Natural killer cell (primary cell): ENCODE data around the gene GLE1. TPM values are rescaled to one million over a fixed set of nuclear protein-coding genes. Genes with fewer than 3 reads are reported as not detected.

ENCODE experiments used
- ATAC-seq, 3 donors: fragments of 150-1000 bp in 2 of 3; fragments of 200-7000 bp in 1 of 3; cut with Tn5 transposase; 1 replicate in 1 of 3; 2 replicates in 2 of 3; pipeline ENCODE4 v1.10.0; 2021; ENCODE audit warnings: mild to moderate bottlenecking in 2 of 3, moderate library complexity in 2 of 3
- DNase-seq, 2 donors: peaks; one replicate each; pipeline versions ENCODE4 v3.0.0 to v3.0.0-alpha.2; 2013 to 2021; ENCODE audit warnings: mixed read lengths in 1 of 2
- H3K27ac ChIP-seq: one replicate; pipeline ENCODE4 v1.5.1; 2013; ENCODE audit warnings: mild to moderate bottlenecking, low read length
- H3K27me3 ChIP-seq: one replicate; pipeline ENCODE4 v1.6.1; 2013; ENCODE audit warnings: low read length; ENCODE audit not compliant: control insufficient read depth, insufficient read depth
- H3K36me3 ChIP-seq: one replicate; pipeline ENCODE4 v1.6.1; 2013; ENCODE audit warnings: low read length; ENCODE audit not compliant: control insufficient read depth, insufficient read depth
- H3K4me1 ChIP-seq: one replicate; pipeline ENCODE4 v1.6.1; 2013; ENCODE audit warnings: low read length; ENCODE audit not compliant: control insufficient read depth, insufficient read depth
- H3K4me3 ChIP-seq: one replicate; pipeline ENCODE4 v1.5.1; 2013; ENCODE audit warnings: low read length
- H3K9me3 ChIP-seq: one replicate; pipeline ENCODE4 v1.6.1; 2013; ENCODE audit warnings: low read length; ENCODE audit not compliant: control insufficient read depth, insufficient read depth
- H3K27ac Mint-ChIP-seq, 2 donors: one replicate each; pipeline ENCODE4 v1.8.0; 2022; ENCODE audit warnings: mild to moderate bottlenecking in 2 of 2, mixed read lengths in 2 of 2, moderate library complexity in 1 of 2
- H3K27me3 Mint-ChIP-seq, 2 donors: one replicate each; pipeline ENCODE4 v1.8.0; 2022; ENCODE audit warnings: low read depth in 2 of 2, mixed read lengths in 2 of 2
- H3K36me3 Mint-ChIP-seq: one replicate; pipeline ENCODE4 v1.8.0; 2022; ENCODE audit warnings: mixed read lengths
- H3K4me1 Mint-ChIP-seq, 2 donors: one replicate each; pipeline ENCODE4 v1.8.0; 2022; ENCODE audit warnings: mixed read lengths in 2 of 2
- H3K4me3 Mint-ChIP-seq: one replicate; pipeline ENCODE4 v1.8.0; 2022; ENCODE audit warnings: mild to moderate bottlenecking, moderate library complexity, mixed read lengths
- H3K9me3 Mint-ChIP-seq, 2 donors: one replicate each; pipeline ENCODE4 v1.8.0; 2022; ENCODE audit warnings: mixed read lengths in 2 of 2
- CTCF ChIP-seq: fragments of 200-600 bp; IDR thresholded peaks from one replicate; pipeline ENCODE4 v1.8.0; 2022; ENCODE audit warnings: antibody characterized with exemption
- WGBS: methylation state at CpG from one replicate; pipeline ENCODE4 v1.1.7; 2013; ENCODE audit warnings: missing lambda C conversion rate; ENCODE audit not compliant: insufficient coverage; 5-methylcytosine and 5-hydroxymethylcytosine counted together
- intact Hi-C: fragments of 100-400 bp; cut with micrococcal nuclease; formaldehyde crosslinking; loops from one replicate; pipeline ENCODE4 v1.14.2; 2022
- total RNA-seq, 4 donors: library from RNA; stranded (reverse); fragments of 120-200 nt in 1 of 4; gene quantifications; one replicate each; pipeline versions ENCODE4 v1.2.3 to v1.2.4, GENCODE V29; 2013 to 2022

Gene GLE1, protein sequence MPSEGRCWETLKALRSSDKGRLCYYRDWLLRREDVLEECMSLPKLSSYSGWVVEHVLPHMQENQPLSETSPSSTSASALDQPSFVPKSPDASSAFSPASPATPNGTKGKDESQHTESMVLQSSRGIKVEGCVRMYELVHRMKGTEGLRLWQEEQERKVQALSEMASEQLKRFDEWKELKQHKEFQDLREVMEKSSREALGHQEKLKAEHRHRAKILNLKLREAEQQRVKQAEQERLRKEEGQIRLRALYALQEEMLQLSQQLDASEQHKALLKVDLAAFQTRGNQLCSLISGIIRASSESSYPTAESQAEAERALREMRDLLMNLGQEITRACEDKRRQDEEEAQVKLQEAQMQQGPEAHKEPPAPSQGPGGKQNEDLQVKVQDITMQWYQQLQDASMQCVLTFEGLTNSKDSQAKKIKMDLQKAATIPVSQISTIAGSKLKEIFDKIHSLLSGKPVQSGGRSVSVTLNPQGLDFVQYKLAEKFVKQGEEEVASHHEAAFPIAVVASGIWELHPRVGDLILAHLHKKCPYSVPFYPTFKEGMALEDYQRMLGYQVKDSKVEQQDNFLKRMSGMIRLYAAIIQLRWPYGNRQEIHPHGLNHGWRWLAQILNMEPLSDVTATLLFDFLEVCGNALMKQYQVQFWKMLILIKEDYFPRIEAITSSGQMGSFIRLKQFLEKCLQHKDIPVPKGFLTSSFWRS
- total RNA-seq, result 10 to 100 TPM; 21.2 to 33.3 (median 23.3) TPM
- 40.9 TPM for total RNA-seq (2013)

GRCh38 chr9:128504485-128505413 is at the start of gene GLE1:
TSS of gene GLE1 (plus strand) at chr9:128504719. CDS start at chr9:128504806, 87 bp downstream.
- Histone ChIP-seq H3K36me3 (peaks cover 21% of the 10 kb centered on the region), H3K27me3 (no peaks in the 10 kb centered on the region), H3K9me3 (no peaks in the 10 kb centered on the region), H3K27ac (peak within 1 kb of the TSS; percentile 79), H3K4me3 (peak within 1 kb of the TSS; percentile 81), H3K4me1 (peaks cover 16% of the 10 kb centered on the region)
- intact Hi-C loops, result loop anchor here (2.0 kb wide), 2 partner anchors 48 kb away; partner anchors contain the start of genes ODF2 and SPTAN1
- TF ChIP-seq CTCF, result no peak
- DNase-seq (peak; percentile 98 to 99), ATAC-seq (peak; percentile 97 to 98 (median 97))
- under 1% methylated on average over 64 of the region's 64 CpGs for WGBS
- no peaks in the 10 kb centered on the region for H3K9me3 Mint-ChIP-seq
- H3K4me1 Mint-ChIP-seq, result peaks cover 29 to 40% of the 10 kb centered on the region in 2 donors
- peak within 1 kb of the TSS; percentile 95 for H3K27ac Mint-ChIP-seq
- H3K36me3 Mint-ChIP-seq, result peaks cover 11% of the 10 kb centered on the region
- H3K27me3 Mint-ChIP-seq, result no peaks in the 10 kb centered on the region
- peak within 1 kb of the TSS; percentile 98 for H3K4me3 Mint-ChIP-seq

DNA sequence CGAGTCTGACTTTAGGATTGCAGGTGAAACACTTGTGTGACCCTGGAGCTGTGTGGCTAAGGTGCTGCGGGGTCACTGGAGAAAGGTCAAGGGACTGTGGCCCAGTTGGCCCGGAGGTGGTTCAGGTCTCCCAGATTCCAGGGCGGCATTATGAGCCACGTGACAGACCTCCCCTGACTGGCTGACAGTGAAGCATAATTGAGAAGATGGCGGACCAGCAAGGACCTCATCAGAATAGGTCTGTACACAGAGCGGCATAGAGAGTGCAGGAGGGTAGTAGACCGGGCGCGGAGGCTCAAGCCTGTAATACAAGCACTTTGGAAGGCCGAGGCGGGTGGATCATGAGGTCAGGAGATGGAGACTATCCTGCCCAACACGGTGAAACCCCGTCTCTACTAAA is 49.5 kb upstream of the GLE1 start:
- Histone ChIP-seq H3K4me1 (peaks cover 13% of the 10 kb centered on the region), H3K27ac (no peak overlapping the region), H3K36me3 (peaks cover 5% of the 10 kb centered on the region), H3K27me3 (no peaks in the 10 kb centered on the region), H3K4me3 (no peak overlapping the region), H3K9me3 (no peaks in the 10 kb centered on the region)
- Mint-ChIP-seq H3K4me3 (peak overlapping the region; percentile 98), H3K27ac (peak overlapping the region; percentile 90 to 92), H3K36me3 (no peaks in the 10 kb centered on the region), H3K4me1 (peaks cover 6 to 24% of the 10 kb centered on the region in 2 donors), H3K9me3 (no peaks in the 10 kb centered on the region), H3K27me3 (no peaks in the 10 kb centered on the region)
- intact Hi-C loops, result no loop called here
- ATAC-seq, result no peak
- WGBS, result 93% methylated on average over 13 of the region's 14 CpGs
- no peak for TF ChIP-seq CTCF
- no peak for DNase-seq

- WGBS, result under 1% methylated on average over 82 of the region's 82 CpGs
- Histone ChIP-seq H3K36me3 (peaks cover 15% of the 10 kb centered on the region), H3K4me1 (peaks cover 13% of the 10 kb centered on the region), H3K27ac (peak within 1 kb of the TSS; percentile 85), H3K4me3 (peak within 1 kb of the TSS; percentile 73), H3K9me3 (no peaks in the 10 kb centered on the region), H3K27me3 (no peaks in the 10 kb centered on the region)
- ATAC-seq (peak; percentile 86 to 96 (median 88)), DNase-seq (peak; percentile 98 to 99)
- intact Hi-C loops, result loop anchor here (1.0 to 2.0 kb wide), 3 partner anchors 17 to 96 kb away; partner anchors contain the start of genes GLE1 and SPTAN1
- H3K27me3 Mint-ChIP-seq, result no peaks in the 10 kb centered on the region
- no peaks in the 10 kb centered on the region for H3K9me3 Mint-ChIP-seq
- TF ChIP-seq CTCF, result no peak
- peaks cover 6 to 24% of the 10 kb centered on the region in 2 donors for H3K4me1 Mint-ChIP-seq
- no peaks in the 10 kb centered on the region for H3K36me3 Mint-ChIP-seq
- H3K27ac Mint-ChIP-seq, result peak within 1 kb of the TSS; percentile 90 to 92
- peak within 1 kb of the TSS; percentile 98 for H3K4me3 Mint-ChIP-seq
These were observed 48.5 kb upstream of the GLE1 start, which contains the start of gene ODF2 for GRCh38 chr9:128455849-128456612. TSS of gene ODF2 (plus strand) at chr9:128456006. CDS start at chr9:128456092, 86 bp downstream.
